Endodermal cell (in vitro differentiated cells): ENCODE measurements around the gene SMIM7. TPM values are rescaled to one million over a fixed set of nuclear protein-coding genes. Genes with fewer than 3 reads are reported as not detected.
A peak's percentile ranks its signal among the peaks of the same experiment; 100 is the strongest.

Experiments used
- DNase-seq: peaks from one replicate; pipeline ENCODE4 v3.0.0-alpha.2; 2017
- H3K27ac ChIP-seq: 2 replicates; pipeline ENCODE4 v1.5.1; 2013; ENCODE audit warnings: mild to moderate bottlenecking, low read depth, low read length, moderate library complexity
- H3K27me3 ChIP-seq: 2 replicates; pipeline ENCODE4 v1.6.1; 2013; ENCODE audit warnings: mild to moderate bottlenecking, low read length, moderate library complexity; ENCODE audit not compliant: insufficient read depth, control insufficient read depth, poor library complexity, severe bottlenecking
- H3K36me3 ChIP-seq: 2 replicates; pipeline ENCODE4 v1.7.0; 2013; ENCODE audit warnings: mild to moderate bottlenecking, low read length, moderate library complexity; ENCODE audit not compliant: control insufficient read depth, insufficient read depth
- H3K4me1 ChIP-seq: one replicate; pipeline ENCODE4 v1.7.0; 2013; ENCODE audit warnings: low read length; ENCODE audit not compliant: control insufficient read depth, insufficient read depth
- H3K4me3 ChIP-seq: 2 replicates; pipeline ENCODE4 v1.5.1; 2013; ENCODE audit warnings: mild to moderate bottlenecking, low read length, moderate library complexity
- H3K9ac ChIP-seq: 2 replicates; pipeline ENCODE4 v1.6.1; 2013; ENCODE audit warnings: mild to moderate bottlenecking, low read length, moderate library complexity; ENCODE audit not compliant: poor library complexity, severe bottlenecking; ENCODE audit errors: extremely low read depth
- H3K9me3 ChIP-seq: 2 replicates; pipeline ENCODE4 v1.6.1; 2013; ENCODE audit warnings: mild to moderate bottlenecking, low read length, moderate library complexity; ENCODE audit not compliant: control insufficient read depth
- H3K27ac Mint-ChIP-seq: 2 replicates; pipeline ENCODE4 v1.8.0; 2020; ENCODE audit warnings: mixed read lengths
- H3K27me3 Mint-ChIP-seq: 2 replicates; pipeline ENCODE4 v1.8.0; 2021; ENCODE audit warnings: mild to moderate bottlenecking, mixed read lengths; ENCODE audit not compliant: insufficient read depth
- H3K36me3 Mint-ChIP-seq: 2 replicates; pipeline ENCODE4 v1.8.0; 2020; ENCODE audit warnings: low read depth, mixed read lengths
- H3K4me1 Mint-ChIP-seq: 2 replicates; pipeline ENCODE4 v1.8.0; 2020; ENCODE audit warnings: mixed read lengths
- H3K4me3 Mint-ChIP-seq: 2 replicates; pipeline ENCODE4 v1.8.0; 2020; ENCODE audit warnings: mild to moderate bottlenecking, moderate library complexity, mixed read lengths
- H3K9me3 Mint-ChIP-seq: 2 replicates; pipeline ENCODE4 v1.8.0; 2020; ENCODE audit warnings: mild to moderate bottlenecking, mixed read lengths
- WGBS, 2 experiments: methylation state at CpG; one replicate each; pipeline versions ENCODE4 v1.1.5 to v1.1.7; 2013; ENCODE audit warnings: missing lambda C conversion rate in 2 of 2, mixed read lengths in 1 of 2; ENCODE audit not compliant: insufficient coverage in 1 of 2, insufficient read length in 1 of 2; 5-methylcytosine and 5-hydroxymethylcytosine counted together
- total RNA-seq, 2 donors: library from RNA; stranded (reverse); fragmentation: NEBNext Ultra II Directional in 1 of 2; extraction: Animal tissue kit (Norgen Biotek cat#: 25700) in 1 of 2; gene quantifications; 2 replicates in 1 of 2; 3 replicates in 1 of 2; pipeline ENCODE4 v1.2.1, GENCODE V29; 2021
- TF ChIP-seq, protein P1 (sequence below): fragments of 200-600 bp; sonication (generic); conservative IDR thresholded peaks from 2 replicates; pipeline ENCODE4 v1.5.0; 2021; ENCODE audit warnings: antibody characterized with exemption, mild to moderate bottlenecking

Gene SMIM7
- total RNA-seq, 2 donors from 2014 or later, result 57.6 to 91.4 TPM

DNA sequence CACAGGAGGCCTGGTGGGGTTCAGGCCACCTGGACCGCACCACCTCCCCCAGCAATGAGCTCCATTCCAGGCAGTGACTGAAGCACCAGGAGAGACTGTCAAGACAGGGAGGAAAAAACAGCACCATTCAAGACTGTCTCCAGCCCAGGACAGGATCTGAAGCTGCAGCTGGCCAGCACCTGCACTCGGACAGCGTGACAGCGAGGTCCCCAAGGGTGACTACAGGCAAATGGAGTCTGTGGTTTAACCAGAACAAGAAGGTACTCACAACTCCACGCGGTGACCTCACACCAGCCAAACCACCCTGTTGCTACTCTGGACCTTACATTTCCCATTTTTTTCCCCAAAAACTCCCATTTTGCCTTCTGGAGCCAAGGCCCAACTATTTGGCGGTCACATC is 41.7 kb downstream of the SMIM7 start:
- Histone ChIP-seq H3K27me3 (no peaks in the 10 kb centered on the region), H3K27ac (no peak overlapping the region), H3K9me3 (no peaks in the 10 kb centered on the region), H3K36me3 (peaks cover 3% of the 10 kb centered on the region), H3K4me3 (no peak overlapping the region), H3K4me1 (no peaks in the 10 kb centered on the region), H3K9ac (no peak overlapping the region)
- Mint-ChIP-seq H3K27ac (peak overlapping the region; percentile 35), H3K36me3 (no peaks in the 10 kb centered on the region), H3K4me1 (peaks cover 30% of the 10 kb centered on the region), H3K9me3 (no peaks in the 10 kb centered on the region), H3K4me3 (no peak overlapping the region), H3K27me3 (no peaks in the 10 kb centered on the region)
- no peak for DNase-seq
- 96 to 100% methylated on average over 1 to 7 of the region's 7 CpGs for WGBS, 2 experiments
- TF ChIP-seq, protein P1, sequence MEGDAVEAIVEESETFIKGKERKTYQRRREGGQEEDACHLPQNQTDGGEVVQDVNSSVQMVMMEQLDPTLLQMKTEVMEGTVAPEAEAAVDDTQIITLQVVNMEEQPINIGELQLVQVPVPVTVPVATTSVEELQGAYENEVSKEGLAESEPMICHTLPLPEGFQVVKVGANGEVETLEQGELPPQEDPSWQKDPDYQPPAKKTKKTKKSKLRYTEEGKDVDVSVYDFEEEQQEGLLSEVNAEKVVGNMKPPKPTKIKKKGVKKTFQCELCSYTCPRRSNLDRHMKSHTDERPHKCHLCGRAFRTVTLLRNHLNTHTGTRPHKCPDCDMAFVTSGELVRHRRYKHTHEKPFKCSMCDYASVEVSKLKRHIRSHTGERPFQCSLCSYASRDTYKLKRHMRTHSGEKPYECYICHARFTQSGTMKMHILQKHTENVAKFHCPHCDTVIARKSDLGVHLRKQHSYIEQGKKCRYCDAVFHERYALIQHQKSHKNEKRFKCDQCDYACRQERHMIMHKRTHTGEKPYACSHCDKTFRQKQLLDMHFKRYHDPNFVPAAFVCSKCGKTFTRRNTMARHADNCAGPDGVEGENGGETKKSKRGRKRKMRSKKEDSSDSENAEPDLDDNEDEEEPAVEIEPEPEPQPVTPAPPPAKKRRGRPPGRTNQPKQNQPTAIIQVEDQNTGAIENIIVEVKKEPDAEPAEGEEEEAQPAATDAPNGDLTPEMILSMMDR, result no peak

DNA sequence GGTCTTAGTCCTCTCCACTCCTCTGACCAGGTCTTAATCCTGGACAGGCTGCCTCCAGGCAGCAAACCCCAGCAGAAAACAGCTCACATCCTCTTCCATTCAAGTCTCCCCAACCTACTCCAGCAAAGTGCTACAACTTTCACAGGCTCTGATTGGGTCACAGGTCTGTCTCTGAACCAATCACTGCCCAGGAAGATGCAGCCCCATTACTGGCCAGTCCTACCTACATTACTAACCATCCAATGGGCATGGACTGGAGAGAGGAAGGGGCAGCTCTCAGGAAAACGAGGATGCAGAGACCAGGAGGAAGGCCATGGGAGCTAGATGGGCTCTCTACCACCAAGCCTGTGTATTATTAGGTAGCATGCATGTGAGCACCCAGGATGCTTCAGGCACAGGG is 44.1 kb downstream of the SMIM7 start:
- Histone ChIP-seq H3K4me1 (no peaks in the 10 kb centered on the region), H3K27ac (no peak overlapping the region), H3K36me3 (peaks cover under 1% of the 10 kb centered on the region), H3K9me3 (no peaks in the 10 kb centered on the region), H3K4me3 (no peak overlapping the region), H3K9ac (no peak overlapping the region), H3K27me3 (no peaks in the 10 kb centered on the region)
- Mint-ChIP-seq H3K27me3 (no peaks in the 10 kb centered on the region), H3K4me3 (no peak overlapping the region), H3K9me3 (no peaks in the 10 kb centered on the region), H3K36me3 (no peaks in the 10 kb centered on the region), H3K27ac (no peak overlapping the region), H3K4me1 (peaks cover 35% of the 10 kb centered on the region)
- WGBS, 2 experiments, result 75 to 80% methylated on average over 1 of the region's 1 CpG
- peak; percentile 70 for DNase-seq
- TF ChIP-seq, protein P1, result no peak

- Mint-ChIP-seq H3K9me3 (no peaks in the 10 kb centered on the region), H3K36me3 (no peaks in the 10 kb centered on the region), H3K27me3 (no peaks in the 10 kb centered on the region), H3K27ac (no peak overlapping the region), H3K4me3 (no peak overlapping the region), H3K4me1 (peaks cover 30% of the 10 kb centered on the region)
- no peaks in the 10 kb centered on the region for H3K9me3 ChIP-seq
- TF ChIP-seq, protein P1, result no peak
- no peak overlapping the region for H3K9ac ChIP-seq
- H3K4me3 ChIP-seq, result no peak overlapping the region
- 66% methylated on average over 2 of the region's 2 CpGs for WGBS, 2 experiments
- no peaks in the 10 kb centered on the region for H3K4me1 ChIP-seq
- no peak for DNase-seq
- no peak overlapping the region for H3K27ac ChIP-seq
- no peaks in the 10 kb centered on the region for H3K27me3 ChIP-seq
- H3K36me3 ChIP-seq, result no peaks in the 10 kb centered on the region
These were observed 45.0 kb downstream of the SMIM7 start for GRCh38 chr19:16614941-16615340.
